ENCODE results near the gene ACTL6A. TPM values are rescaled to one million over a fixed set of nuclear protein-coding genes. Genes with fewer than 3 reads are reported as not detected.

ACTL6A gene

GRCh38 chr3:179624451-179624850 is 61.7 kb downstream of the ACTL6A start:
- Histone ChIP-seq H3K4me2 (ENCODE audit: low read length) (no peak overlapping the region), H3K4me1 (ENCODE audit: control insufficient read depth, insufficient read depth, low read length) (peaks cover 6% of the 10 kb centered on the region), H3K27me3 (ENCODE audit: control insufficient read depth, insufficient read depth, low read length) (no peaks in the 10 kb centered on the region), H3K9ac (ENCODE audit: low read depth, low read length) (no peak overlapping the region), H3K4me3 (ENCODE audit: low read length) (no peak overlapping the region), H3K36me3 (ENCODE audit: insufficient read depth, low read length) (peaks cover 27% of the 10 kb centered on the region), H3K9me3 (replicated peaks; ENCODE audit: low read length) (no peaks in the 10 kb centered on the region)

- Histone ChIP-seq H3K4me1 (ENCODE audit: control insufficient read depth, insufficient read depth, low read length) (no peaks in the 10 kb centered on the region), H3K9me3 (replicated peaks; ENCODE audit: low read length) (no peaks in the 10 kb centered on the region), H3K4me2 (ENCODE audit: low read length) (no peak overlapping the region), H3K9ac (ENCODE audit: low read depth, low read length) (no peak overlapping the region), H3K27me3 (ENCODE audit: control insufficient read depth, insufficient read depth, low read length) (no peaks in the 10 kb centered on the region), H3K36me3 (ENCODE audit: insufficient read depth, low read length) (no peaks in the 10 kb centered on the region), H3K4me3 (ENCODE audit: low read length) (no peak overlapping the region)
Observed at GRCh38 chr3:179630753-179631451, 68.2 kb downstream of the ACTL6A start.

Small RNA genes lying within 50 kb of the gene (small RNA-seq; reads per million reads assigned to genes)
- gene AC090425.1 (not detected), gene RF01210 (not detected)

Data from skeletal muscle satellite cell (primary cell).